ENCODE measurements around the gene BEAN1.

BEAN1 gene

DNA sequence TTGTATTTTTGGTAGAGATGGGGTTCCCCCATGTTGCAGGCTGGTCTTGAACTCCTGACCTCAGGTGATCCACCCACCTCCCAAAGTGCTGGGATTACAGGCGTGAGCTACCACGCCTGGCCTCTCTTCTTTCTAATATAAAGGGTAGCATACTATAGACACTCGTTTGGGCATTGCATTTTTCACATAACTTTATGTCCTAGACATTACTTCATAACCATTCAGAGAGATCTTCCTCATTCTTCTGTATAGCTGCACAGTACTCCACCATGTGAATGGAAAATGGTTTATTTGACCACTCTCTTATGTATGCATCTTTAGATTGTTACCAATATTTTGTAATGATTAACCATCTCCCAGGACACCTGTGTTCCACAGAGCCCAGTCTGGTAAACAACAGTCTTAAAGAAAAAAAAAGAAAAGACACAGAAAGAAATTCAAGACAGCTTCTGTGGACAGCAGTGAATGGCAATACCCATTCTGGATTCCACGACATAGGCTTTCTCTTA, 80.7 kb downstream of the BEAN1 start:
- TF ChIP-seq, protein P1, sequence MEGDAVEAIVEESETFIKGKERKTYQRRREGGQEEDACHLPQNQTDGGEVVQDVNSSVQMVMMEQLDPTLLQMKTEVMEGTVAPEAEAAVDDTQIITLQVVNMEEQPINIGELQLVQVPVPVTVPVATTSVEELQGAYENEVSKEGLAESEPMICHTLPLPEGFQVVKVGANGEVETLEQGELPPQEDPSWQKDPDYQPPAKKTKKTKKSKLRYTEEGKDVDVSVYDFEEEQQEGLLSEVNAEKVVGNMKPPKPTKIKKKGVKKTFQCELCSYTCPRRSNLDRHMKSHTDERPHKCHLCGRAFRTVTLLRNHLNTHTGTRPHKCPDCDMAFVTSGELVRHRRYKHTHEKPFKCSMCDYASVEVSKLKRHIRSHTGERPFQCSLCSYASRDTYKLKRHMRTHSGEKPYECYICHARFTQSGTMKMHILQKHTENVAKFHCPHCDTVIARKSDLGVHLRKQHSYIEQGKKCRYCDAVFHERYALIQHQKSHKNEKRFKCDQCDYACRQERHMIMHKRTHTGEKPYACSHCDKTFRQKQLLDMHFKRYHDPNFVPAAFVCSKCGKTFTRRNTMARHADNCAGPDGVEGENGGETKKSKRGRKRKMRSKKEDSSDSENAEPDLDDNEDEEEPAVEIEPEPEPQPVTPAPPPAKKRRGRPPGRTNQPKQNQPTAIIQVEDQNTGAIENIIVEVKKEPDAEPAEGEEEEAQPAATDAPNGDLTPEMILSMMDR (conservative IDR thresholded peaks at IDR 0.05), result no peak
- peak overlapping the region; percentile 77 for H3K27ac ChIP-seq

DNA sequence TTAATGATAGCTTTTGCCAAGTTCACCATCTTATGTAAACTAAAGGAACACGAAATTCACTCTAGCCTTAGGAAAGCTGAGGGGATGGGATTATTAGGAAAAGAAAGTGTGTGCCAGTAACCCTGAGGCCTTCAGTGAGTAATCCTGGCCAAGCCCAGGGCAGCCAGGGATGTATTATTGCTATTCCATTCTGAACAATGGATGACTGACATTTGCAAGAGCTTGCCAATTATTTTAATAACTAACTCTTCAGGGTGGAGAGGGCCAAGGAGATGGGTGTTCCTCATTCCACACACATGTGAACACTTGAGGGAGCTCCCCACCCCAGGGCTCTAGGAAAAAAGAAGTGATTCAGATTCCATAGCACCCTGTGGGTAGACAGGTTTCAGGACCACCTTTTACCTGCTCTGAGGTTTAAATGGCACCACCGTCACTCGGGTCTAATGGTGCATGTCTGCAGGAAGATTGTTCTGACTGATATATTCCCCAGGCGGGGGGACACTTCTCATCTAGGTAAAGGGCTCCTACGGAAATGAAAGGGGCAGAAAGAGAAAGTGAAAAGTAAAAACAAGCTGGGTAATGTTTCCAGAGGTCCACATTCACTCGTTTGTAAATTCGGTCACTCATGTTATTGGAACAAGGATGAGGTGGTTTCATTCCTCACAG, 81.3 kb downstream of the BEAN1 start:
- H3K27ac ChIP-seq, result peak overlapping the region; percentile 77
- TF ChIP-seq, protein P1 (conservative IDR thresholded peaks at IDR 0.05), result no peak

DNA sequence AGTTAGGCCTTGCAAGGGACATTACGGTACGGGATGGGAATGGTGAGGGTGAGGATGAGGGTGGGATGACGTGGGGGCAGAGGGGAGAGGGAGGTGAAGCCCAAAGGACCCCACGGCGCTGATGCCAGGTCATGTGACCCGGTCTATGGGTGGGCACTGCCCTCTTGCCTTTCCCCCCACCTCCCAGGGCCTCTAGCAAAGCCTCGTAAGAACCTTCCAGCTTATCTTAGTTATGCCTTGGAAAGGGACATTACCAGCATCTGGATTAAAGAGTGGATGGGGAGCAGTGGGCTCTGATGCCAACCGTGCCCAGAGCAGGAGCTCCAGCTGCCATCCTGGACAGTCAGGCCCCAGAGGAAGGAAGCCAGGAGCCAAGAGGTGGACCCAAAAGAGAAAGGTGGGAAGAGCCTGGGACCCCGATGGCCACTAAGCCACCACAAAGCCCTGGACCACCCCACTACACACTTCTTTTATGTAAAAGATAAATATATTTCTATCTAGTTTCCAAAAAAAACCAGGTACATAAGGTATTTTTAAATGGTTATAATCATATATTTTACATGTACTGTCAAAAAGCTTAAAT, 81.9 kb downstream of the BEAN1 start:
- peak overlapping the region; percentile 77 for H3K27ac ChIP-seq
- TF ChIP-seq, protein P1 (conservative IDR thresholded peaks at IDR 0.05), result no peak

DNA sequence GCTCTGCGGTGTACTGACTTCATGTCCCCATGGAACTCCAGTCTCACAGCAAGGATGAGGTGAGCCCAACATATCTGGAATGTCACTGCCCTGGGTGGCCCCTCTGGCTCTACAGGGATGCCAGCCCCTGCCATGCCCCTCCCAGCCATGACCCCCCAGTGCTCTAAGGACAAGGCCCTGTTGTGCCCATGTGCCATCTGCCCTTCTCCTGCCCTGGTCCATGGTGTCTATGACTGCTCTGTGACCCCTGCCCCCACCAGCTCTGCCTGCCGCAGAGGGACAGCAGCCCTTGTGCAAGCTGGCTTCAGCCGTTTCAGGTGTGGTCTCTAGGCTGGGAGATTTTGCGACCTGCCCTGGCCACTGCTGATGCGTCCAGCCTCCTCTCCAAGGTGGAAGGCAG, 82.5 kb downstream of the BEAN1 start:
- peak overlapping the region; percentile 77 for H3K27ac ChIP-seq
- TF ChIP-seq, protein P1 (conservative IDR thresholded peaks at IDR 0.05), result no peak

DNA sequence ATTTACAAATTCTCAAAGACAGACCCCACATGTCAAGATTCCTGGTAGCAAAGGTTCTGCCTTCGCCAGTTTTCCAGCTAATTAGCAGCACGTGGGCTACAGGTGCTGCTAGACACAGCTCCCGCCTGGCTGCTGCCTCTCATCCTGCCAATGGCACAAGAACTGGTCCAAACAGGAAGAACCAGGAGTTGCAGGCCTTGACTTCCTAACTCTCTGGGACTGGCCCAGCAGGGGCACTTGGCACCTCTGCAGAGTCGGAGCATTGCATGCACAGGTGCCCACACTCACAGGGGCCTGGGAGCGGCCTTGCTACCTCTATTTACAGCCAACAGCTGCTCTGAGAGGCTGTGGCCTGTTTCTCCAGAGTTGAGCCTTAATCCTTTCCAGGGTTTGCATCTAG, 83.2 kb downstream of the BEAN1 start:
- H3K27ac ChIP-seq, result peak overlapping the region; percentile 77
- TF ChIP-seq, protein P1 (conservative IDR thresholded peaks at IDR 0.05), result no peak

DNA sequence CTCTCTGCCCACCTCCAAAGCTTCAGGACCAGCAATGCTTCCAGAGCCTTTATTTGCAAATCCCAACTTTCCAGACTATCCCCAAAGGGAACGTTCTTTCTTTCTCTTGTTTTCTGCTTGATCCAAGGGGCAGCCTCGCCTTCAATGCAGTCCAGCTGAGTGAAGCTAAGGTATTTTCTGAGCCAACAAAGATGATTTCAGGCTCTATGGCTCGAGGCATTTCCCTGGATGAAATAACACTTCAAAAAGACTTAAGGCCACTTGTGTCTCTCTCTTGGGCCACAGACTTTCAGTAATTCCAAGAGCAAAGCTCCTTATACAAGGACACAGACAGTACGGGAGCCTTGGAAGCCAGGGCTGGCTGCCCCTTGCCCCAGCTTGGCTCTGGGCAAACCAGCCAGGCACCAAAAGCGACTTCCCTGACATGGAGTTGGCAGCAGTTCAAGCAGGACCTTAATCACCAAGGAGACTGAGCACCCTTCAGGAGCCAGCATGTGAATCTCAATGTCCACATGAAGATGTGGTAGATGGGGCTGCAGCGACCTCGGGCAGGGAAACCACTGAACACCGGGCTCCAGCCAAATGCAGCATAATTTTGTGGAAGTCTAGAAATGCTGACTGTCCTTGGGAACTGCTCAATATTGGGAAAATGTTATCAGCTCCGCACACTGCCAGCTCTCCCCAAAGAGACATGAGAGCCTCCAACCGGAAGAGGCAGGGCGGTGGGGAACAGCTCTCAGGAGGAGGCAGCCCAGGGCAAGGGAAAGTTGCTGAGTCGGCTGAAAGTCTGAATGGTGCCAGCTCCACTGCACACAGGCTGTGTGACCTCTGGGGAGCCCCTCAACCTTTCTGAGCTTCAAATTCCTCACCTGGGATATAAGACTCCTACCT, 83.9 kb downstream of the BEAN1 start:
- TF ChIP-seq, protein P1 (conservative IDR thresholded peaks at IDR 0.05), result no peak
- H3K27ac ChIP-seq, result peak overlapping the region; percentile 77
